HG02981 (cell line): Measurements from ENCODE around the gene C22orf31.

Source experiments
- ATAC-seq: cut with Tn5 transposase; IDR thresholded peaks from one replicate; pipeline ENCODE4 v1.9.1; 2021; ENCODE audit warnings: mild to moderate bottlenecking, moderate library complexity; ENCODE audit not compliant: unreplicated experiment

Gene C22orf31

GRCh38 chr22:29030016-29030617 lies 31.5 kb downstream of the C22orf31 start:
- no peak for ATAC-seq

DNA sequence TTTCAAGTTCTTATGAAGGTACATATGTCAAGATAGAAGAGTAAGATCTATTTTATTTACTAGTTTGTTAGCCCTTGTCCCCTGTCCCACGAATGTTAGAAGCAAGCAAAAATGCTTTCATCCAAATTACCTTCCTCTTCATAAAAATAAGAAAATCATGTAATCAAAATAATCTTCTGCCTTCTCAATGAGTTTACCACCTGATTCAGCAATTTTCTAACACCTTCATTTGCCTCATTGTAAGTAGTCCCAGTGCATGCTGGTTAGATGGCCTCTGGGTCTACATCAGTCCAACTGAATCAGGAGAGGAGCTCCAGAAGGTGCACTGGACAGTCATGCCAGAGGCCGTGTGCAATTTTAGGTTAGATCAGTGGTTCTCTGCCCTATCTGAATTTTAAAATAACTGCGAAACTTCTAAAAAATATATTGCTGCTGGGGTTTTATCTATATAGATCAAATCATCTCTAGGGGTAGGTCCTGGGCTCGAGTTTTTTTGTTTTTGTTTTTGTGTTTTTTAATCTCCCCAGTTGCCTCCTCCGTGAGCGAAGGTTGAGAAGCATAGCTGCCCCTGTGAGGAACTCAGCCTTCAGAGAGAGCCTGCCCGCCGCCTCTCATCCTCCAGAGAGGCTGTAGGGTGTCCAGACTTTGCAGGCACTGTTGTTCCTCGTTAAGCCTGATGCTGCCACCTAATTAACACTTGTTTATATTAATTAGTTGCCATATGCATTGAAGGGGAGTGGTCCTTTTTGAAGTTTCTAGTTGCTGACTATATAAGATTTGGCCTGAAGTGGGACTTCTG lies 32.2 kb downstream of the C22orf31 start:
- no peak for ATAC-seq

GRCh38 chr22:29028468-29028867 lies 33.2 kb downstream of the C22orf31 start:
- no peak for ATAC-seq

DNA sequence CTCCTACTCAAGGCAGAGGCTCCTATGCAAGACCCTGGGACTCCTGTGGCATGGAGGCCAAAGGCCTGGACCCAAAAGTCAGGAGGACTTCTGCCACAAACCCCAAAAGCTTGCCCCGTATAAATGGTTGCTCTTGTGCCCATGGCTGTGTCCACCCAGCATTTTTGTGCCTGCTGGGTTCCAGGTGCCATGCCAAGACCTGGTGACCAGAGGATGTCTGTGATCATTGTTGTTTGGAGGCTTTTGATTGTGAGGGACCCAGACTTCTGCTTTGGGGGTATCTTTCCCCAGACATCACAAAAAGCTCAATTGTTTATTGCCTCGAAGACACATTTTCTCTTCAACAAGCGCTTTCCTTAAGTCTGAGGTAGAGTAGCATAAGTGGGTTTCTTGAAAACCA lies 35.1 kb downstream of the C22orf31 start:
- ATAC-seq: no peak

GRCh38 chr22:29023172-29023796 lies 38.3 kb downstream of the C22orf31 start:
- no peak for ATAC-seq

- ATAC-seq: no peak
Measured at GRCh38 chr22:29022101-29022817, 39.4 kb downstream of the C22orf31 start.

- ATAC-seq: no peak
Measured at GRCh38 chr22:29018293-29019189, 43.1 kb downstream of the C22orf31 start.

DNA sequence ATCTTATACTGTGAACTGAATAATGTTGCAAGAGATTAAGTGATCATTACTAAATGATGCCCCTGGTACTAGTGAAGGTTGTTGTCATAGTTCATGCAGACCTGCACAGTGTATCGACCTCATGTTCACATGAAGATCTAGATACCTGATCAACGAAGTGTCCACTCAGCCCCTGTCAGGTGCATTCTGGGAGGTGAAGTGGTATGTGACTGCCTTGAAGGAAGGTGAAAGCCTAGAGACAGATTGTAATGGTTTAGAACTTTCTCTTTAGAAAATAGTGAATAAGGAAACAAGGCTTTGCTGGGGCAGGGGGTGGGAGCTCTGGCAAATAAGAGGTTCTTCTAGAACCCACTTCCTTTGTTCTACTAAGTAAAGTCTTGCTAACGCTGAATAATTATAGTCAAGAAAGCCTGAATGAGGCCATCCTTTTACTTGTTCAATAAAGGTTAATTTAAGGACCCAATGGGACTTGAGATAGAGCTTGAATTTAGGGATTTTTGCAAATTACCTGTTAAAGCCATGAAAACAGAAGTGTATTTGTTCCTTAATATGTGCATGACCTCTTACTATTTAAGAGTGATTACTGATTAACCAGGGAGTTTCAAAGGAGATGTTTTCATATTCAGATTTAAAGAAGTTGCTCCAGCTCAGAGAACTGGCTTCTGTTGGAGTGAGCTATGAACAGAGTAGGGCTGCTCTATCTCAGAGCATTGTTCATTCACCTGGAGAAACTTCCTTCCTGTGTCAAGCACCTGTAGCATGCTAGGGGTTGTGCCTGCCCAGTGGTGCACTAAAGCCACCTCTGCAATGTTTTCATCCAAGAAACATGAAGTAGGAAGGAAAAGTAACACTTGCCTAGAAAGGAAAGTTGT lies 45.3 kb downstream of the C22orf31 start:
- ATAC-seq: no peak

DNA sequence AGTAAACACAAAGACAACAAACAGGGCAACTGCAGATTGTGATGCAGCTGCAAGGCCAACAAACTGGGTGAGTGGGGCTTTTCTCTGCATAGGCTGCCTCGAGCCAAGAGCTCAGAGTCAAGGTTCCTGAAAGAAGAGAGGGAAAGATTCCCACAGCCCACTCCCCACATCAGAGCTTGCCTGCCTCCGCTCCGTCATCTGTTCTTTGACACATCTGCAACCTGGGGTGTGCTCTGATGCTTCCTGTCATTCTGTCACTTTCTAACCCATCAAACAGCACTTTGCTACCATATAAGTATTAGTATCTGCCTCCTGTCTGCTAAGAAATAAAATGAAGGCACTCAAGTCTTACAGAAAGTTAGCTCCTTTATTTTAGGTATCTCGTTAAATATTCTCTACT lies 46.9 kb downstream of the C22orf31 start:
- no peak for ATAC-seq

DNA sequence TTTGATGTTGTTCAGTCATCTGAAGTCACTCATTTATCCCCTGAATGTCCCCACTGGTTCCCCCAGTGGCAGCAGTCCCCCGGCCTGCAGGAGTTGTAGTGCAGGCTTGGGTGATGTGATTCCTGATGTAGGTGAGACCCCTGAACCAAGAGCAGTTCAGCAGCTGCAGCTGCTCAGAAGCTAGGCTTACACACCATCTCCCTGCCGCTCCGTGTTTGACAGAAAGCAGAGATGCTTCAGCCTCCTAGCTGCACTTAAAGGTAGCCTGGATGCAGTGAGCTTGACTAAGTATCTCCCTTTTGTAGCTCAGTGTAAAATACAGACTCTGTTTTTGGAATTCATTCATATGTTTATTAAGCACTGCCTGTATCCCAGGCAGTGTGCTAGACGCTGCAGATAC lies 47.3 kb downstream of the C22orf31 start:
- no peak for ATAC-seq

DNA sequence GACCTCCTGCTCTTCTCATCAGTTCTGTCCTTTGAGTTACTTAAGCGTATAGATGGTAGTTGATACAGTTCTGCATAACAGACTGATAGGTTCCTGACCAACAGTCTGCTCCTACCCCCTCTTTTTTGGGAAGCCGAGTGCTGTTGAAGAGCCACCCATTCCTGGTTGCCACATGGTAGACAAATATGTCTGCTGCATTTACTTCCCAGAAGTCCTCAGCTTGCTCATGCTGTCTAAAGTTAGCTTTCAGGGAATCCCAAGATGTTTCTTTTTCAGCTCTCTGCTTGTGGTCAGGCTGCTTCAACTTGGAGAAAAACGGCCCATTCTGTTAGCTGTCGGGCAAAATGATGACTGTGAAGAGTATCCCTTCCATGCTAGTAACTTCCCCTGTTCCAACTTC lies 48.7 kb downstream of the C22orf31 start:
- ATAC-seq: no peak

DNA sequence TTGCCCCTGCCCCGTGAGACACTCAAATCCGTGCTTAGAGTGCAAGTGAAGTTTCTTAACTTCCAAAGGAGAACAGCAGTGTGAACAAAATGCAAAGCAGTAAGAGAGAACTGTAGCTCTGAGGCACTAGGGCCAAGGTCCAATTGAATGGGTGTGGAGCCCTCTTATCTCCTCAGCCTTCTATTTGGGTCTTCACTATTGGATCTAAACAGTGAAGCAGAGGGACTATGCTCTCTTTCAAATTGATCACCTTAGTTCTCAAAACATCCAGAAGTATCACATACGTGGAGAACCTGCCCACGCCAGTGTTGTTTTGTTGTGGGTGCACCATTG lies 49.6 kb downstream of the C22orf31 start:
- ATAC-seq: no peak

GRCh38 chr22:29011240-29012100 lies 50.2 kb downstream of the C22orf31 start:
- ATAC-seq: no peak

GRCh38 chr22:29009148-29009547 lies 52.5 kb downstream of the C22orf31 start:
- ATAC-seq: no peak
